GM21723 (cell line): ENCODE measurements around the gene COL11A2.

ENCODE experiments used
- ATAC-seq: cut with Tn5 transposase; IDR thresholded peaks from one replicate; pipeline ENCODE4 v1.9.1; 2021; ENCODE audit warnings: mild to moderate bottlenecking, moderate library complexity; ENCODE audit not compliant: unreplicated experiment

The COL11A2 gene

GRCh38 chr6:33193619-33194018 lies 1.4 kb upstream of the COL11A2 start:
- no peak for ATAC-seq

- ATAC-seq = no peak
Observed at GRCh38 chr6:33192671-33193602, 670 bp upstream of the COL11A2 start.

GRCh38 chr6:33191383-33192104 lies 723 bp downstream of the COL11A2 start:
- no peak for ATAC-seq

- no peak for ATAC-seq
Observed at GRCh38 chr6:33190504-33191107, 1.7 kb downstream of the COL11A2 start.

DNA sequence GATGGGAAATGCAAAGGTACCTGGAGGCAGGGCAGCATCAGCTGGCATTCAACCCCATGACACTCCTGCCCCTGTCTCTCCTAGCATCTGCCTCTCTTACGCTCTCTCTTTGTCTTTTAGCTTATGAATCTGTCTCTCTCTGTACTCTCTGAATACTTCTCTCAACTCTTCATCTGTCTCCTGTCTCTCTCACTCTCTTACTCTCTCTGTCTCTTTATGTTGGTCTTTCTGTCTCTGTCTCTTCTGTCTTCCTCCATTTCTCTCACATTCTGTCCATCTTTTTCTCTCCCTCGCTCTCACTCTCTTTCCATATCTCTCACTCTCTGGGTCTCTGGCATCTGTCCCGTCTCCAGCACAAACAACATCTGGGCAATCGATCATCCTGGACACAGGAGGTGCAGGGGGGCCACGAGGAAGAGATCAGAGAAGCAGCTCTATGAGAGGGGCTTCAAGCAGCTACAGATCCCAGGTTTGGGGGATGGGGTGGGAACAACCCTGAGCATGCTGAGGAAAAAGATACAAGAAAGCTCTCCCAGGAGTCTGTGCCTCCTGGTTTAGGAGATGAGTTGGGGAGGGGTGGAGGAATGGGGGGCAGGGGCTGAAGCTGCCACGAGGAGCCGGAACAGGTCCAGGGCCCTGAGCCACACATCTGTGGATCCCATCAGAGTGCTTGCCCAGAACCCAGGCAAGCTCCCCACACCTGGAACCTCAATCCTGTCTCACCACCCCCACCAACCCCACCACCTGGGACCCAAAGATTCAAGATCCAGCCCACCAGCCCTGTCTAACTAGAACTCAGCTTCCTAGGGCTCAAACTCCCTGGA lies 2.4 kb downstream of the COL11A2 start:
- ATAC-seq = no peak

DNA sequence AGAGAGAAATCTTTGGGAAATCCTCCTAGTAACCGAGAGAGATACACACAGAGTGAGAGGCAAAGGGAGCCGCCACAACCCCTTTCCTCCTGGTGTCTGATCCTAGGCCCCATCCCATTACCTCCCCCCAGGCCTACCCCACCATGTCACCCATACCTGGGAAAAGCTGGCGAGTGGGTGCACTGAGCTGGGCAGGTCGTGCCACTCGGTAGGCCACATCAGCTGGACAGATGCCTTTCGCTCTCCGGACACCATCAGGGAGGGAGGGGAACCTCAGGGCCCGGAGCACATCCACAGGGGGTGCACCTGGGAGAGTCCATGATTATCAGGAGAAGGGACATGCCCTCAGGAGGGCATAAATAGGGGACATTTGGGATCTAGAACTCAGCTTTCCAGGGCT lies 3.1 kb downstream of the COL11A2 start:
- no peak for ATAC-seq

- ATAC-seq = no peak
Observed at GRCh38 chr6:33187809-33188208, 4.5 kb downstream of the COL11A2 start.

DNA sequence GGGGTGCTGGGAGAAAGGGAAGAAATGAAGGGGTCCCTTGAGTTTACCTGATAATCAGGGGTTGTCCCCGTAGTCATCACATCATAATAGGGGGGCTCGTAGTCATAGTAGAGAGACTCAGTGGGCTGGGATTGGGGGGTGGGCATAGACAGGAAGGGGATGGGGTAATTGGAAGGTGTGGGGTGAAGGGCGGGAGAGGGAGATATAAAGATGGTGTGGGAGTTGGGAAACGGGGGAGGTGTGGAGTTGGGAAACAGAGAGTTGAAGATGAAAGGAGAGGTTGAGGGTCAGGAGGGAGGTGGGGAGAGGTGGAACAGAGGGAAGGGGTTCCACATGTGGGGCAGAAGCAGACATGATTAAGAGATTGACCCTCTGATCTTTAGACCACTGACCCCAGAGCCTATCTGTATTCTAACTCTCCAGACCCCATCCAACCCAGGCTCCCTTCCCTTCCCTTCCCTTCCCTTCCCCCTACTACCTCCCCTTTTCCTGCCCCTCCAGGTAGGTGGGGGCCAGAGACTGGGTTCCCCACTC lies 6.5 kb downstream of the COL11A2 start:
- ATAC-seq = no peak

- ATAC-seq = no peak
Observed at GRCh38 chr6:33185190-33185589, 7.1 kb downstream of the COL11A2 start.

DNA sequence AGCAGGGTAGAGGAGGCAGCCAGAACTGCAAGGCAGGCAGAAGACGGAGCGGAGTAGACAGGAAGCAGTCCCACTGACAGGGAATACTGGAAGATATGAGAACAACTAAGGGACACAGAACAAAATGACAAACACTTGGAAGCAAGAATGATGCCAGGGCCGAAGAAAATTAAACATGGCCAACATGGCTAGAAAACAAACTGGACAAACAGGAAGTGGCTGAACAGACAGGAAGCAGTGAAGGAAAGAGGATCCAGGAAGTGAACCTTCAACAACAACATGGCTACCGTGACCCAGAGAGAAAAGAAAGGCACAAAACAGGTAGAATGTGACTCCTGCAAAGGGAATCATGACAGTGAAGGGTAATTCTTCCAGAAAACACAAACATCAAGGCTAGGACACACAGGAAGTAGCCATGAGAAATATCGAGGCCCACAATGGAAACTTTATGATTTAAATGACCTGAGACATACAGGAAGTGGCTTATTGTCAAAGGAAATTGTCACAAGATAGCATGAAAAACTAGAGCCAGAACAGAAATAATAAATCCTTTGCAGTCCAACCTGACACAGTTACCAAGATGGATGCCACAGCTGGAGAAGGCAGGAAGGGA lies 9.1 kb downstream of the COL11A2 start:
- no peak for ATAC-seq

DNA sequence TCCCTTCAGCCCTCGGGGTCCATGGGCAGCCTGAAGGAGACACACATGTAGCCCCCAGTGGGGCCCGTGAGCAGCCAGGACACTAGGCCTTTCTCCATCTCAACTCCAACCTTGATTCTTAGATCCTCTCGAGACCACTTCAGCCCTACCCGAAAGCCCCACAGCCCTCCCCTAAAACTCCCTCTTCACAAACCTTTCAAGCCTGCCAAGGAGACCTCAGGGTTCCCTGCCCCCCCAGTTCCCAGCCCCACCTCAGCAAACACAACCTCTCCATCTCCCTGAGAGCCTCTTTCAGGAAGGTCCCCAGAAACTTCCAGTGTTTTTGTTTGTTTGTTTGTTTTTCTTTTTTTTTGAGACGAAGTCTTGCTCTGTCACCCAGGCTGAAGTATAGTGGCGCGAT lies 11.1 kb downstream of the COL11A2 start:
- no peak for ATAC-seq

DNA sequence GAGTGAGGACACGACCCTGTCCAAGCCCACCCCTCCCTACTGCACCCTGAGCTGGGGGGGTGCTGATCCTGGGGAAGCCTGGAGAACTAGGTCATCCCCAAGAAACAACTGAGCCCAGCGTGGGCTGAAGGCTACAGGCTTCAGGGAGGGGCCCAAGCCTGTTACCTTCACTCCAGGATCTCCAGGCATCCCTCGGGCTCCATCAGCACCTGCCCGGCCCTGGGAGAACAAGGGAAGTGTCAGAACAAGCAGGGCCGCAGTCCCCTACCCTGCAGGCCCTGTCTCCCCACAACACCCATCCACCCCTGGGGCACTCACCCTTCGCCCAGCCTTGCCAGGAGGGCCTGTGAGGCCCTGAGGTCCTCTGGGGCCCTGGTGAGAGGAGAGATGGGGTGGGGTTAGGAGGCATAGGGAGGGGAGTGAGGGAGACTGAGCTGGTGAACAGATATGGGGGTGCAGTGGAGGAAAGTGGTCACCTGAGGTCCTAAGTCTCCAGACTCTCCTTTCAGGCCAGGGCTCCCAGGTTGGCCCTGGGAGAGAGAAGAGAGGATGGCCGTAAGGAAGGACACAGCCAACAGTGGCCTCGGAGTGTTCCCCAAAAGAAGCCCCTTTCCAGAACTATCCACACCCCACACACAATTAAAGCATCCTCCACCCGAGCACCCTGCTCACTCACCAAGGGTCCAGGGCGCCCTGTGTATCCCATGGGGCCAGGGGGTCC lies 13.4 kb downstream of the COL11A2 start:
- ATAC-seq = no peak

DNA sequence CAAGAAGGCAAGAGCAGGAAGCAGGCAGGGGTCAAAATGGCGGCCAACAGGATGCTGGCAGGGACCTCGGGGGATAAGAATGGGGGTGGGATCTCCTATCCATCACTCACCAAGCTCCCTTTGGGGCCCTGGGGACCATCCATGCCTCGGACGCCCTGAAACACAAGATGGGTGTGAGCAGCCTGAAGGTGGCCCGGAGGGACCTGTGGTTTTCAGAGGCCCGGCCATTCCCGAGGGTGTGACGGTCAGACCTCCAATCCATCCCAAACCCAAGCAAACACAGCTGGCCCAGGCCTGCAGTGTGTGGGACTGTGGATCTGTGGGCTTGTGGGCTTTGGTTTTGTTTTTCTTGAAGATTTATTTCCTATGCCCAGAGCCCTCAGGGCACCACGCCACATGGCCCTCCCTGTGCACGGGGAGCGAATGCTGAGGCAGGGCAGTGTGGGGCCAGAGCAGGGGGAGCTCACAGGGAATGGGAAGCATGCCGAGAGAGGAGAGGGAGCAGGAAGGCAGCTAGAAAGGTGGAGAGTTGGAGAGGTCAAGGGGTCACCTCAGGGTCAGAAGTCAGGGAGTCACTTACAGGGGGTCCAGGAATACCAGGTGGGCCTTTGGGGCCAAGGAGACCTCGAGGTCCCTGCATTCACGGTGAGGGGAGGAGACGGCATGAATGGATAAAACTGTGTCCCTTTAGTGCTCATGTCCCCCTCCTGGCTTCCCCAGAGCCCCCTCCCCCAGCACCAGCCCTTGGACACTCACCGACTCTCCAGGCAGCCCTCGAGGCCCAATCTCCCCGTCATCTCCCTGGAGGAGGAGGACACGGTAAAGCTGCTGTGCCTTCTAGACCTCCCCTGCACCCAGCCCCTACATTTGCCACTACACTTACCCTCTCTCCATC lies 14.5 kb downstream of the COL11A2 start:
- no peak for ATAC-seq

DNA sequence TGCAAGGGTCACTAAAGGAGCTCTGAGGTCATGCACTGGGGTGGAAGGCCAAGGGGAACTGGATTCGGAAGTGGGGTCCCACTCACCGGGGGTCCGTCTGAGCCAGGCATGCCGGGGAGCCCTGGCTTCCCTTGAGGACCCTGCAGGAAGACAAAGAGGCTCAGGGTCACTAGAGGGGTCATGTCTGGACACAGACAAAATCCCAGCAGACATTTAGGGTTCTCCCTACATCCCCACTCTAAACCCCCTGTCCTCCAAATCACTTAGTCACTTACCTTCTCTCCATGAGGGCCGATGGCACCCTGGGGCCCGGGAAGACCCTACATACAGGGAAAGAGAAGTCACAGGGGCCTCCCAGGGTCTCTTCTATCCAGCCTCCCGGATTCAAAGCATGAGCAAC lies 15.4 kb downstream of the COL11A2 start:
- ATAC-seq = no peak

DNA sequence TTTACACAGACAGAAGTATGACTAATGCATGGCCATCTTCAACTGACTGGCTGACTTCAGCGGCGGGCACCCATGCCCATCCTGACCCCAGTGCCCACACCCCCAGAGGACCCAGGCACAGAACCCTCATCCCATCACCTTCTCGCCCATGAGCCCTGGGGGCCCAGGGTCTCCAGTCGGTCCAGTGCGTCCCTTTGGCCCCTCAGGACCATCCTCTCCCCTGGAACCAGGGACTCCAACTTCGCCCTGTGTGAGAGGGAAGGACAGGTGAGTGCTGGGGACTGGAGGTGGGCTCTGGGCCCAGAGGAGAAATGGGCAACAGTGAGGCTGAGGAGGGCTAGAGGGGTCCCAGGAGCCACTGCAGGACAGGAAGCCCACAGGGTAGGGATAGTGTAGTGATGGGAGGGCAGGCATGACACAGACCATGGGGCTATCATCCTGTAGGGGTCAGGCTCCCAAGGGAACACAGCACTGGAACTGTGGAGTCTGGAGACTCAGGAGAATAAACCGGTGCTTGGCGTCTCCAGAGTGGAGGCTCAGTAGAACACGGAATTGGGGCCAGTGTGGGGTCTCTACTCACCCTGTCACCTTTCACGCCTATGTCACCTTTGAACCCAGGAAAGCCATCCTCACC lies 16.7 kb downstream of the COL11A2 start:
- ATAC-seq = no peak

DNA sequence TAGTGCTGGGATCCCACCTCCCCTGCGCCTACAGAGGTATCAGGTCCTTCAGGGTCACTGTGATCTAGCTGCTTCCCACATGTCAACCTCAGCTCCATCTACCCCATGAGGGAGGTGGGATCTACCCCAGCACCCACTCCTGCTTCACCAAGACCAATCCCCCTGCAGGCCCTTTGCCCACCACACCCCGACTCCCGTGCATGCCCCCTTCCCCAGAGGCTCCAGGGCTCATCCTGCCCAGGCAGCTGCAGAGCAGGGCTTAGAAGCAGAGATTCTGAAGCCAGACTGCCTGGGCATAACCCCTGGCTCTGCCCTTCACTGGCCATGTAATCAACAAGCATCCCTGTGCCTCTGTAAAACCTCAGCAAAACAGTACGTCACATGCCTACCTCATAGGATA lies 17.5 kb downstream of the COL11A2 start:
- ATAC-seq = no peak

DNA sequence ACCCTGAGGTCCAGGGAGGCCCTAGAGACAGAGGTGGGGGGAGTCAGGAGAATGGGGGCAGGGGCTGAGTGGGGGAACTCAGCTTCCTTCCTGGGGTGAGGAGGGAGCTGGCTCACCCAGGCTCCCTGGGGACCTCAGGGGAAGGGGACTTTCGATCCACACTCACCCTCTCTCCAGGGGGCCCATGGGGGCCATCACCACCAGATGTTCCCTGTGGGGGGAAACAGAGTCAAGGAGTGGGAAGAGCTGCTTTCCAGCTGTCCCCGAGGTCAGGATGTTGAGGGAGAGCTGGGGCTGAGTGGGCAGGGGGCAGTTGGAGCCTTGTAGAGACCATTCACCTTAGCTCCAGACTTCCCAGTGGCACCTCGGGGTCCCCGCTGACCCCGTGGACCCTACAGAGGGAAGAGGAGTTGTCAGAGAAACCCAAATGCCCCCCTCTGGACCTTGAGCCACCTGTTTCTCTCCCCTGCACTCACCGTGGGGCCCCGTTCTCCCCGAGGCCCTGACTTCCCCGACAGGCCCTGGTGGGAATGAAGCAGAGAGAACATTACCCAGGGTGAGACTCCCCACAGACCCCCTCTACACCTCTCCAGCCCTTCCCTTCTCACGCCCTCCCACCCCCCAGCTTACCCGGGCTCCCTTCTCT lies 18.6 kb downstream of the COL11A2 start:
- ATAC-seq = no peak
